DND-41 (cell line): ENCODE measurements around the gene UBE2E1.

Experiments used
- ATAC-seq: fragments of 200-7000 bp; cut with Tn5 transposase; 3 replicates; pipeline ENCODE4 v1.9.1; 2021; ENCODE audit warnings: low read depth; ENCODE audit not compliant: insufficient read depth
- DNase-seq: peaks from one replicate; pipeline ENCODE4 v3.0.0-alpha.2; 2020
- H2AFZ ChIP-seq: 2 replicates; pipeline ENCODE4 v1.6.0; 2012; ENCODE audit warnings: low read depth, low read length
- H3K27ac ChIP-seq: 2 replicates; pipeline ENCODE4 v1.5.1; 2012; ENCODE audit warnings: low read length, inconsistent platforms
- H3K27me3 ChIP-seq: fragments of 200-600 bp; sonication (generic); 2 replicates; pipeline ENCODE4 v1.6.0; 2012; ENCODE audit warnings: low read length, mild to moderate bottlenecking, inconsistent platforms; ENCODE audit not compliant: insufficient read depth, poor library complexity
- H3K36me3 ChIP-seq: 2 replicates; pipeline ENCODE4 v1.5.1; 2012; ENCODE audit warnings: low read length, inconsistent platforms; ENCODE audit not compliant: insufficient read depth
- H3K4me1 ChIP-seq: 2 replicates; pipeline ENCODE4 v1.5.1; 2012; ENCODE audit warnings: mild to moderate bottlenecking, low read length; ENCODE audit not compliant: insufficient read depth
- H3K4me2 ChIP-seq: 2 replicates; pipeline ENCODE4 v1.6.0; 2012; ENCODE audit warnings: mild to moderate bottlenecking, moderate library complexity, low read length, inconsistent platforms; ENCODE audit not compliant: insufficient read depth
- H3K4me3 ChIP-seq, 2 experiments: fragments of 200-600 bp in 1 of 2; shearing (Covaris generic) in 1 of 2; 2 replicates each; pipeline ENCODE4 v1.5.1; 2012 to 2016; ENCODE audit warnings: inconsistent platforms in 2 of 2, low read length in 2 of 2, mild to moderate bottlenecking in 2 of 2, low read depth in 1 of 2, moderate library complexity in 1 of 2
- H3K79me2 ChIP-seq: 2 replicates; pipeline ENCODE4 v1.6.0; 2012; ENCODE audit warnings: low read length, inconsistent platforms; ENCODE audit not compliant: insufficient read depth
- H3K9ac ChIP-seq: 2 replicates; pipeline ENCODE4 v1.6.0; 2012; ENCODE audit warnings: low read depth, mild to moderate bottlenecking, inconsistent platforms, low read length, moderate library complexity
- H3K9me3 ChIP-seq: 2 replicates; pipeline ENCODE4 v1.5.1; 2012; ENCODE audit warnings: low read length, moderate library complexity, mild to moderate bottlenecking, inconsistent platforms; ENCODE audit not compliant: insufficient read depth, severe bottlenecking
- H4K20me1 ChIP-seq: 2 replicates; pipeline ENCODE4 v1.6.0; 2012; ENCODE audit warnings: low read length; ENCODE audit not compliant: insufficient read depth
- CTCF ChIP-seq: IDR thresholded peaks from 2 replicates; pipeline ENCODE4 v1.5.1; 2012; ENCODE audit warnings: borderline replicate concordance, low read length, moderate library complexity, mild to moderate bottlenecking; ENCODE audit not compliant: poor library complexity, severe bottlenecking; ENCODE audit errors: extremely low read depth
- EZH2 ChIP-seq: IDR thresholded peaks from 3 replicates; pipeline ENCODE4 v1.6.1; 2012; ENCODE audit warnings: borderline replicate concordance, low read depth, mild to moderate bottlenecking, moderate library complexity, low read length, inconsistent platforms; ENCODE audit not compliant: severe bottlenecking

UBE2E1 gene

GRCh38 chr3:23919628-23920027 is 113.9 kb downstream of the UBE2E1 start:
- no peak overlapping the region for H3K9ac ChIP-seq
- no peak for TF ChIP-seq EZH2
- TF ChIP-seq CTCF = no peak
- peaks cover 40% of the 10 kb centered on the region for H3K36me3 ChIP-seq
- ATAC-seq = no peak
- no peak overlapping the region for H3K4me3 ChIP-seq
- peaks cover 30% of the 10 kb centered on the region for H4K20me1 ChIP-seq
- no peaks in the 10 kb centered on the region for H3K9me3 ChIP-seq
- no peaks in the 10 kb centered on the region for H3K27me3 ChIP-seq
- peaks cover 31% of the 10 kb centered on the region for H3K4me1 ChIP-seq
- no peak overlapping the region for H3K4me2 ChIP-seq
- H3K79me2 ChIP-seq = peaks cover 26% of the 10 kb centered on the region
- no peak for DNase-seq
- H3K27ac ChIP-seq = no peak overlapping the region
- H2AFZ ChIP-seq = no peak overlapping the region

GRCh38 chr3:23920151-23920655 is 114.4 kb downstream of the UBE2E1 start:
- H3K4me2 ChIP-seq = no peak overlapping the region; the same call in 1 of the 2 replicates
- no peak overlapping the region for H2AFZ ChIP-seq
- peaks cover 26% of the 10 kb centered on the region for H3K79me2 ChIP-seq
- peaks cover 30% of the 10 kb centered on the region for H4K20me1 ChIP-seq
- no peaks in the 10 kb centered on the region for H3K9me3 ChIP-seq
- ATAC-seq (no peak), DNase-seq (no peak)
- TF ChIP-seq CTCF (no peak), EZH2 (no peak)
- no peak overlapping the region for H3K9ac ChIP-seq
- peaks cover 26% of the 10 kb centered on the region for H3K4me1 ChIP-seq
- peaks cover 40% of the 10 kb centered on the region for H3K36me3 ChIP-seq
- H3K27ac ChIP-seq = no peak overlapping the region
- H3K27me3 ChIP-seq = no peaks in the 10 kb centered on the region
- H3K4me3 ChIP-seq = no peak overlapping the region

GRCh38 chr3:23921052-23921511 is 115.3 kb downstream of the UBE2E1 start:
- no peak overlapping the region for H3K9ac ChIP-seq
- H3K27me3 ChIP-seq = no peaks in the 10 kb centered on the region
- no peak overlapping the region for H2AFZ ChIP-seq
- H3K4me3 ChIP-seq = no peak overlapping the region
- no peaks in the 10 kb centered on the region for H3K9me3 ChIP-seq
- no peak overlapping the region for H3K27ac ChIP-seq
- DNase-seq = no peak
- TF ChIP-seq CTCF = no peak
- peaks cover 23% of the 10 kb centered on the region for H3K79me2 ChIP-seq
- no peak overlapping the region for H3K4me2 ChIP-seq
- H3K4me1 ChIP-seq = peaks cover 17% of the 10 kb centered on the region
- peaks cover 40% of the 10 kb centered on the region for H3K36me3 ChIP-seq
- H4K20me1 ChIP-seq = peaks cover 30% of the 10 kb centered on the region
- ATAC-seq = no peak
